HCEC 1CT (cell line): ENCODE measurements around the gene ZNF598.
"Not testable (repeated sequence)": the region's sequence is repeated elsewhere in the genome, so short reads cannot be mapped to it uniquely, and the experiment has no call there.

ENCODE experiments used
- DNase-seq: peaks from one replicate; pipeline ENCODE4 v3.0.0-alpha.2; 2017

The ZNF598 gene

DNA sequence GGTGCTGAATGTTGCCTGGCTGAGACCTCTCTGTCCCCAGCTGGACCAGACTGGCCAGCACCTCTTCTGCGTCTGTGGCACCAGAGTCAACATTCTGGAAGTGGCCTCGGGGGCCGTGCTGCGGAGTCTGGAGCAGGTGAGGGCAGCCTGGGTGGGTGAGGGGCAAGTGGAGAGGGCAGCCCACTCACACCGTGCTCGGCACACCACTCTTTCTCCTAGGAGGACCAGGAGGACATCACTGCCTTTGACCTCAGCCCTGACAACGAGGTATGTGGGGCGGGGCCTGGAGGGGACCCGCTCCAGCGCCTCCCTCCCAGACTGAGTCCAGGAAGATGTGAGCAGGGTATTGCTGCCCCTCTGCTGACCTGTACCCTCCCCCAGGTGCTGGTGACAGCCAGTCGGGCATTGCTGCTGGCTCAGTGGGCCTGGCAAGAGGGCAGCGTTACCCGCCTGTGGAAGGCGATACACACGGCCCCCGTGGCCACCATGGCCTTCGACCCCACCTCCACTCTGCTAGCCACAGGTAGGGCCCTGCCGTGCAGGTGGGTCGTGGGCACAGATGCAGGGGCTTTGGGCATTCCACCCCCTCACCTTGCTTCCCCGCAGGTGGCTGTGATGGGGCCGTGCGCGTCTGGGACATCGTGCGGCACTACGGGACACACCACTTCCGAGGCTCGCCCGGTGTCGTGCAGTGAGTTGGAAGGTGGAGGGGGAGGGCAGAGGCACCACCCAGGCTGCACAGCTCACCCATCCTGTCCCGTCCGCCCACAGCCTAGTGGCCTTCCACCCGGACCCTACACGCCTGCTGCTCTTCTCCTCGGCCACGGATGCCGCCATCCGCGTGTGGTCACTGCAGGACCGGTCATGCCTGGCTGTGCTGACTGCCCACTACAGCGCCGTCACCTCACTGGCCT is 35.2 kb downstream of the ZNF598 start:
- no peak for DNase-seq

DNA sequence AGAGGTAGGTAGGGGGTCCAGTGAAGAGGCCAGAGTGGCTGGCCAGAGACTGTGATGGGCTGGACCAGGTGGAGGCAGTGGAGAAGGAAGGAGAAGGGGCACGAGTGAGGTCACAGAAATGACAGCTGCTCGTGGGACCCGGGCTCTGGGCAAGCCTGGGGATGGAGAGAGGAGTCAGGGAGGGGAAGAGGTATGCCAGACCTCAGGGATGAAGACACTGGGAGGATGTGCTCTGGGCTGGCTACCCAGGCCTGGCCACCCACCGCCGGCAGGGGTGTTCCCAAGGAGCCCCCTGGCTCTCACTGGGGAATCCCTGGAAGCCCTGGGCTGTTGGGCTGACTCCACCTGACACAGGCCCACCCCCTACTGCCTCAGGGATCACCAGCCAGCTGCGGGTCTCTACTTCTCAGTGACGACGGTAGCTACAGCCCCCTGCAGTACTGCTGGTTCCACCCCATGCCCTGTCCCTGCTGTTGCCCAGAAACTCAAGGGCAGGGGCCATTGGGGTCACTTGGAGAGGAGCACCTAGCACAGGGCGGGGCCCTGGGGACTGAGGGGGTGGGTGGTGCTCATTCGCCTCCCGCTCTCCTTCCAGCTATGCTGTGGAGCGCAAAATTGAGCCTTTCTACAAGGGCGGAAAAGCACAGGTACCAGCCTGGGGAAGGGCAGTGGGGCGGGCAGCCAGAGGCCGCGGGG is 36.0 kb downstream of the ZNF598 start:
- no peak for DNase-seq

DNA sequence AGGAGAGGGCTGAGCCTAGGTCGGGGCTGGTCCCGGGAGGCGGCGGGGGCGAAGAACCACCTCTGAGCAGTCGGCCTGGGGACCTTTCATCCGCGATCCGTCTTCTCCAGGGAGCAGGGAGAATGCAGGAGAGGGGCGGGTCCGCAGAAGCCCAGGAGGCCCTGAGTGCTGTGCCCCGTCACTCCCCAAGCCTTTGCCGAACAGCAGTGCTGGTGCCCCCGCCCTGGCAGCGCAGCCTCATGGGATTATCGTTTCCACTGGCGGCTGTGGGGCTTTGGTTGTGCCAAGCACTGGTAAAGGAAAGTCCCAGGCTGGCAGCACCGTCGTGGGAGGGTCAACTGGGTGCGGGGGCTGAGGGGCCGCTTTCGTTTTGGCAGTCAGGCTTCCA is 37.1 kb downstream of the ZNF598 start:
- DNase-seq: no peak

DNA sequence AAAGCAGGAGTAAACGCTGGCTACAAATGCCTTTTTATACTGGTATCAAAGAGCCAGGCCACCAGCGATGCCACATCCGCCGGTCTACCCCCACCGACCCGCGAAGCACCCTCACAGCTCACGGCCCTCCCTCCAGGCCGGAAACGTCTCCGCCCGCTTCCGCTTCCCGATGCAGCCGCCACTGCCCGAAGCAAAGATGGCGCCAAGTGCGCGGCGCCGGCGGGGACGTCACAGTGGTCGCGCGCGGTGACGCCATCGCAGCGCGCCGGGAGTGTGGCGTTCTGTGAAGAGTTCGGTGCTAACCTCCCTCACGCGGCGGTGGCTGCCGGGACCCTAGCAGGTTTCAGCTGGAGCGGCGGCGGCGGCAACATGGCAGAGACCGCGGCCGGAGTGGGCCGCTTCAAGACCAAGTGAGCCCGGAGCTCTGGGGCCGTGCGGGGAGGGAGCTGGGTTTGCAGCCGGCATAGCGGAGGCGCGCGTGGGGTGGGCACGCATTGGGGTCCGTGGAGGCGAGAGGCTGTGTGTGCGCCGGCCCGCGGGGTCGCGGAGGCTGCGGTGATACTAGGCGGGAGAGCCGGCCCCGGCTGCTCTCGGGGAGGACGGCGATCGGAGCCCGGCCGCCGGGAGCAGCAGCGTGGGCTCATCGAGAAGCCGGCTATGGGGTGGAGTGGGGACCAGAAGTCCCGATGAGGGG is 37.7 kb downstream of the ZNF598 start, which contains the start of gene TBL3:
Gene TBL3 (plus strand): TSS at position 258 of the 694 bp plus-strand sequence. CDS start 112 bp downstream, at position 370.
- DNase-seq: peak; percentile 90

DNA sequence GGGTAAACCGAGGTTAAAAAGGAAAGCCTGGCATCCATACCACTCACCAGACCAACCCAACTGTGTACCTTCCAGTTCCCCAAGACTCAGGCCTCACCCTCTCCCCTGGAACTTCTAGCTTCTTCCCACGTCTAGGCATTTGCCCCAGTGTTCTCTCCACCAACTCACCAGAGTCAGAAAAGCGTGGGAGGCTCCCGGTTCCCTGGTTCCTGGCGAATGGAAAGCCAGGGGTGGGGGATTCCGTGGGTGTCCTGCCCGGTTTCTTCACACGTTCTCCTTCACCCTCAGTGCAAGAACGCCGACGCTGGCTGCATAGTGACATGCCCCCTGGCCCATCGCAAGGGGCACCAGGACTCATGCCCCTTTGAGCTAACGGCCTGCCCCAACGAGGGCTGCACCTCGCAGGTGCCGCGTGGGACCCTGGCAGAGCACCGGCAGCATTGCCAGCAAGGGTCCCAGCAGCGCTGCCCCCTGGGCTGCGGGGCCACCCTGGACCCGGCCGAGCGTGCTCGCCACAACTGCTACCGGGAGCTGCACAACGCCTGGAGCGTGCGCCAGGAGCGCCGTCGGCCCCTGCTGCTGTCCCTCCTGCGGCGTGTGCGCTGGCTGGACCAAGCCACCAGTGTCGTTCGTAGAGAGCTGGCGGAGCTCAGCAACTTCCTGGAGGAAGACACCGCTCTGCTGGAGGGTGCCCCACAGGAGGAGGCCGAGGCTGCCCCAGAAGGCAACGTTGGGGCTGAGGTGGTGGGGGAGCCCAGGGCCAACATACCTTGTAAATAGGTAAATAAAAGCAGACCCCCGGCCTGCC is 41.3 kb downstream of the ZNF598 start:
- no peak for DNase-seq

DNA sequence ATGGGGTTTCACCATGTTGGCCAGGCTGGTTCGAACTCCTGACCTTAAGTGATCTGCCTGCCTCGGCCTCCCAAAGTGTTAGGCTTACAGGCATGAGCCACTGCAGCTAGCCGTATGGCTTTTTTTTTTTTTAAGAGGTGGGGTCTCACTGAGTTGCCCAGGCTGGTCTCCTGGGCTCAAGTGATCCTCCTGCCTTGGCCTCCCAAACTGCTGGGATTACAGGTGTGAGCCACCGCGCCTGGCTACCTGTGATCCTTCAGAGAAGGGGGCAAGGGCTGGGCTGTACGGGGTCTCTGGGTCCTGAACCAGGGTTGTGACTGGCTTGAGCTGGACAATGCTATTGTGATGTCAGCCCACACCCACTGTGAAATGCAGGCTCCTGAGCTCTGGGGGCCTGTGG is 43.2 kb downstream of the ZNF598 start, which contains the start of gene RNF151:
Gene RNF151 (plus strand): TSS at position 397 of the 400 bp plus-strand sequence. CDS start 26 bp downstream, outside the sequence.
- no peak for DNase-seq

DNA sequence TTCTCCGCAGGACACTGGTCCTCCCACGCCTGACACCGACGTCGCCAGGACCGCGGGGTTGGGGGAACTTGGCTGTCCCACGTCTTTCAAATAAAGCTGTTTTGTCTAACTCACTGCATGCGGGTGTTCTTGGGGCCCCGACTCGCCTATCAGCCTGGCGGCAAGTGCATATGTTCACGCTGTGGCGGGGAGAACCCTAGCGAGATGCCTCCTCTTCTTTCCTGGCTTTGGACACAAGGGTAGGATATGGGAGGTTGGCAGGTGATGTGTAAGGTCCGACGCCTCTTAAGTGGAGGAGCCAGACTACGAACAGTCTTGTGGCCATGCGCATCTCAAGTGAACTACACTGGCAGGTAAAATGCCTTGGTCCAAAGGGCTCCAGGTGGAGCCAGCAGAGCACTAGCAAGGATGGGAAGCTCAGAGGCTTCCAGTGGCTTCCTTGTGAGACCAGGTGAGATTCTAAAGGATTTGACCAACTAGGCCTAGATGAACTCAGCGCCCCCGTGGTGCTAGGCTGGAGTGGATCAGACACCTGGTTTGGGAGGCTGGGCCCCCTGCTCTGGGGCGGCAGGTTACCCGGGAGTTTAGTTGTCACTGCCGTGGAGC is 44.1 kb downstream of the ZNF598 start:
- no peak for DNase-seq

DNA sequence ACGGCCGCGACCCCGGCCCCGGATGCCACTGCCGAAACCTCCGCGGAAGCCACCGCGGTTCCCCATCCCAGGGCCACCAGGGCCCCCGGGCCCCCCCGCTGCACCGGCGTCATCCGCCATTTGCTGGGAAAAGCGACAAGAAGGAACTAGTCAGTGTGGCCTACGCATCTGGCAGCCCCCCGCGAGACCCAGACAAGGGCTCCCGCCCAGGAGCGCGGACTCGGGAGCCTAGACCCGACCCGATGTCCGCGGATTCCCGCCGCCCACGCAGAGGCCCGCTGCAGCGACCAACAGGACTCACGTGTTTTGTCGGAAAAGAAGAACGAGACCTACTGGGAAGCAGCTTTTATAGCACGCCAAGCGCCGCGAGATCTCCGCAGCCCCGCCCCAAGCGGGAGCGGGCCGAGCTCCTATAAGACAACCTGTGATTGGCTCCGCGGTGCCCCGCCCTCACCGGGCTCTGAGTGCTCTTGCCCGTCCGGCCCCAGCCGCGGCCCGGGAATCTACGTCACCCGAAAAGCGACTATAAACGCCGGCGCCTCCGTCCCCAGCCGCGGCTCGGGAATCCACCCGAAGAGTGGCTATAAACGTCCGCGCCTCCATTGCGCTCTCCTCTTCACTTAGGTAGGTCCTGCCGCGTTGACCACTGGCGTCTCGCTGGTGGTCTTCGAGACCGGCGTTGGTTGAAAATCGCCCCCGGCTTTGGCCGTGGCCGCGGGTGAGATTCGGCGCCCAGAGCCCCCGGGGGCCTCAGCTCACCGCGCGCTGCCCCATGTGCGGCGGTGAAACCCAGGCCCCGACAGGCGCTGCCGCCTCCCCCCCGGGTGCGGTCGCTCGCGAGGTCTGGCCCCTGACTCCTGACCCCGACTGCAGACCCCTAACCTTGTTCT is 44.9 kb downstream of the ZNF598 start, which contains the start of gene RPS2:
Gene RPS2 (minus strand): TSS at position 321 of the 890 bp plus-strand sequence. CDS start 201 bp downstream, at position 120.
- DNase-seq: peak; percentile 99

DNA sequence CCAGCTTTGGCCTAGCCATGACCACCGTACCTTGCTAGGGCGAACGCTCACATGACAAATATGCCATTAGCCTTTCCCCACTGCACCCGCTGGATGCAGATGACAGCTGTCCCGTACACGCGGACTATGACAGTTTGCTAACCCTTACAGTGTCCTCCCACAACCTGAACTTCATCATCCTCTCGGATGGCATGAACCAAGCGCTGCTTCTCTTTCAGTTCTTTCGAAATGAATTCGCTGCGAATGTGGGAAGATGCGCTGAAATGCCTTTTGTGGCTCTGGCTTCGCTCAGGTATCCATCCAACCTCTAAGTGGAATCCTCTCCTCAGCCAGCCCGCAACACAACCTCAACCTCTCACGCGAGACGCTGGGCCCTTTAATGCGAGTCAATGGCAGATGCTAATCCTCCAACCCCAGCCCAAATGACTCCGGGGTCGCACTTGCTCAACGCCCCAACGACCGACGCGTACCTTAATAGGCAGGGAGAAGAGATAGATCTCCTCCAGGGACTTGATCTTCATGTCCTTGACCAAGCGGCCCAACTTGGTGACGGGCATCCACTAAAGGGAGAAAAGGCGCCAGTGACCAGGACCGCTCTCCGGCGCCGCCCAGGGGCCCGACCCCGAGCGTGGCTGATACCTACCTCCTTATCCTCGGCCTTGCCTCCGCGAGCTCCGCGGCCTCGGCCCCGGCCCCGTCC is 45.7 kb downstream of the ZNF598 start:
- DNase-seq: peak; percentile 17

DNA sequence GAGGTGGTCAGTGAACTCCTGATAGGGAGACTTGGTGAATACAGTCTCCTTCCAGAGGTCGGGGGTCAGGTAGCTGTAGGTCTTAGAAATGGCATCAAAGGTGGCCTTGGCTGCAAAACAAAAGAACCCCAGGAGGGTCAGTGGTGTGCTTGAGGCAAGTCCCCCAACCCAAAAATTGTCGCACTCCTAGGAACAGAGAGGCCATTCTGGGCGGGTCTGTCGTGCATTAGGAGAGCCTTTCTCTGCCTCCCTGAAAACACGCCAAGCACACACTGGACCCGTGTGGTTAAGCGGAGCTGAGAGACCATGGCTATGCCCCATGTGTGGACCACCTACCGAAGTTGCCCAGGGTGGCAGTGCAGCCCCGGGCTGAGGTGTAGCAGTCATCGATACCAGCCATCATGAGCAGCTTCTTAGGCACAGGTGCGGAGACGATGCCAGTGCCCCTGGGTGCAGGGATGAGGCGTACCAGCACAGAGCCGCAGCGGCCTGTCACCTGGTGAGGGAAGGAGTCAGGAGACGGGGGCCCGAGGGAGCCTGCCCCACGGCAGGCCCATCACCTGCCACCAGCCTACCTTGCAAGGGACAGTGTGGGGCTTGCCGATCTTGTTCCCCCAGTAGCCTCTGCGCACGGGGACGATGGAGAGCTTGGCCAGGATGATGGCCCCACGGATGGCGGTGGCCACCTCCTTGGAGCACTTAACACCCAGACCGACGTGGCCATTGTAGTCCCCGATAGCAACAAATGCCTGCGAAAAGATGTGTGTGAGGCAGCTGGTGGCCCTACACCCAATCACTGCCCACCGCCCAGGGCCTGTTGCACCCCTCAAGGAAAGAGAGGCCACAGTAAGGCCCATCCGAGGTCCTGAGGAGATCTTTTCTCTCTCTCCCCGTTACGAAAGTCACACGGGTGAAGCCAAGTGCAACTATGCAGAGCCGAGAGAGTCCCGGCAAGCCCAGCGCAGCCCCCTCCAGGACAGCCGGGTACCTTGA is 47.2 kb downstream of the ZNF598 start:
- not testable (repeated sequence) for DNase-seq

DNA sequence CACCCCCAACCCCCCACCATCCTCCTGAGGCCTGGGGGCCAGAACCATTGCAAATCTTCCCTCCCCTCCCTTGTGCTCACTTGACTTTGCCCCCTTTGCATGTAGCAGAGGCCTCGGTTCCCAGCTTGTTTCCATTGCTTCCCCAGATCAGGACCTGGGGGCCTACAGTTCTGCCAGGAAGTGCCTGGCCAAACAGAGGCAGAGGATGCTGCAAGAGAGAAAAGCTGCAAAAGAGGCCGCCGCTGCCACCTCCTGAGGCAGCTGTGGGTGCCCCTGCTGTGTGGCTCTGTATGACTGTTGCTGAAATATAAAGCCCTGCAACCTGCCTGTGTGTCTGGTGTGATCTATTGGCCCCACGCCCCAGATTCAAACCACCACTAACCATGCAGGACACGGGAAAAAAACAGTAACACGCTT is 48.0 kb downstream of the ZNF598 start:
- DNase-seq: no peak

DNA sequence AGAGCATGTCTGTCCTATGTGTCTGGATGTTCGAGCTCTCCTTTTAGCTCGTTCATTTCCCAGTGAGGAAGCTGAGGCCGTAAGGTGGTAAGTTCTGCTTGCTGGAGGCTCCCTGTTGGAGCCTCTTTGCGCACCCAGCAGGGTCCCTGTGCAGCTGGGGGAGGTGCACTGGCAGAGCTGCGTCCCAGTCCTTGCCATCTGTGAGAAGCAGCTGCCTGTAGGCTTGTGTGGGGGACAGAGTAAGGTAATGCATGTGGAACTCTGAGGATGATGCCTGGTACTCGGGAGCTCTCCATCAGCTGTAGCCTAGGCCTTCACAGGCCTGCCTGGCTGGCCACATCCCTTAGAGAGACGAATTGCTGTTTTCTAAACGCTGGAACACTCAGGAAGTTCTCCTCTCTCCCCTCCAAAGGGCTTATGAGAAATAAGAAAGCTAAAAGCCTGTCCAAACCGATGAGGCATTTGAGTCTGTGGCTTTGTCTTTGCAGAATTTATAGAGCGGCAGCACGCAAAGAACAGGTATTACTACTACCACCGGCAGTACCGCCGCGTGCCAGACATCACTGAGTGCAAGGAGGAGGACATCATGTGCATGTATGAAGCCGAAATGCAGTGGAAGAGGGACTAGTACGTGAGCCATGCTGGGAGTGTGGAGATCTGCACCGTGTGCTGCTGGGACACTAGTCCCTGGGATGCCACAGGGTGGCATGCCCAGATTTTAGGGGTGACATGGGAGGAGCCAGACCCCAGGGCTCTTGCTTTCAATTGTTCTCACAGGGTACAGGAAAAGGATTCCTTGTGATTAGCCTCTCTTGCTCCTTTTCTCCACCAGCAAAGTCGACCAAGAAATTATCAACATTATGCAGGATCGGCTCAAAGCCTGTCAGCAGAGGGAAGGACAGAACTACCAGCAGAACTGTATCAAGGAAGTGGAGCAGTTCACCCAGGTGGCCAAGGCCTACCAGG is 48.7 kb downstream of the ZNF598 start:
- peak; percentile 46 for DNase-seq

DNA sequence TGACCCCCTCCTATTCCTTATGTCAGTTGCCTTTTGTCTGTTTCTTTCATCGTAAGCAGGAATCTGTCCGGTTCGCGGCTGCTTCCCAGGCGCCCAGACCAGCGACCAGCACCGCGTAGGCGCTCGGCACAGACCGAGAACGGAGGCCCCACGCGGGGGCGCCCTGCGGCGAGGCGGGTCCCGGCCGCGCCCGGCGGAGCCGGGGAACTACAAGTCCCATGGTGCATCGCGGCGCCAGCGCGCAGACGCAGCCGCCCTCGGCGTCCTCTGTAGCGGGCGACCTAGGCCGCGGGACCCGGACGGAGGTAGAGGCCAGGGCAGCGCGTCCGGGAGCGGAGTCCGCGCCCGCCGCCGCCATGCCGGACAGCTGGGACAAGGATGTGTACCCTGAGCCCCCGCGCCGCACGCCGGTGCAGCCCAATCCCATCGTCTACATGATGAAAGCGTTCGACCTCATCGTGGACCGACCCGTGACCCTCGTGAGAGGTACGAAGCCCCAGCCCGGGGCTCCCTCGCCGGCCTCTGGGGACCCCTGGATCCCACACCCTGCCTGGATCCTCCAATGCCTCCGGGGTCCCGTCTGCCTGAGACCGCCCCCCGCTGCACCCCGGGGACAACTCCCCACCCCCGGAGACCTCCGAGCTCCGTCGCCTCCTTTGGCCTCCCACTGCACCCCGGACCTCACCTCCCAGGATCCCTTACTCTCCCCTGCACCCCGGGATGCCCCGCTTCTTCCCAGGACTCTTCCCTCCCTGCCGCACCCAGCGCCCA is 50.2 kb downstream of the ZNF598 start, which contains the start of gene NDUFB10:
Gene NDUFB10 (plus strand): TSS at position 270 of the 771 bp plus-strand sequence. CDS start 87 bp downstream, at position 357.
- peak; percentile 90 for DNase-seq

DNA sequence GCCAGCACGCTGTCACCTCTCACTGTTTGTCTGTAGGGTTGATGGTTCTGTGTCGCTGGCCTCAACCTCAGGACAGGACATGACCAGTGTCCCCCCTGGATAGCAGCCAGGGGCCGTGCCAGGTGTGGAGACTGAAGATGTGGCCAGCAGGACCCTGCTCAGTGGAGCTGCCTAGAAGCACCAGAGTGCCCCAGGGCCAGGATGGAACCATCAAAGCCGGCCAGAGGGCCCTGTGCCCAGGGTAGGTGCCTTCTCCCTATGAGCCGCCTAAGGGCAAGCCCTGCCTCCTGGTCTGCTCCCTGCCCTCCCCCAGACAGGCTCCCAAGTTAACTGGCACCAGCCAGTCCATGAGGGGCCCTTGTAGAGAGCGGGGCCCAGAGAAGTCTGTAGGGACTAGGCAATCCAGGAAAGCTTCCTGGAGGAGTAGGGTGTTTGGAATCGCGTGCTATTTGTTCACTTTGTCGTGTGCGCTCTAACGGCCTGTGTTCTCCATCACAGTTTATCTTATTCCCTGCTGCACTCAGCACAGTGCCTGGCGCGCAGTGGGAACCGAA is 50.8 kb downstream of the ZNF598 start:
- DNase-seq: no peak

DNA sequence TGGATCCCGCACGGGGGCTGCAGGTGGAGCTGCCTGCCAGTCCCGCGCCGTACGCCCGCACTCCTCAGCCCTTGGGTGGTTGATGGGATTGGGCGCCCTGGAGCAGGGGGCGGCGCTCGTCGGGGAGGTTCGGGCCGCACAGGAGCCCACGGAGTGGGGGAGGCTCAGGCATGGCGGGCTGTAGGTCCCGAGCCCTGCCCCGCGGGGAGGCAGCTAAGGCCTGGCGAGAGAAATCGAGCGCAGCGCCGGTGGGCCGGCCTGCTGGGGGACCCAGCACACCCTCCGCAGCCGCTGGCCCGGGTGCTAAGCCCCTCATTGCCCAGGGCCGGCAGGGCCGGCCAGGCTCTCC is 51.5 kb downstream of the ZNF598 start:
- DNase-seq: not testable (repeated sequence)
